GDM1 (cell line): ENCODE results near the gene SIMC1.
"Not testable (repeated sequence)": the region's sequence is repeated elsewhere in the genome, so short reads cannot be mapped to it uniquely, and the experiment has no call there.

Source experiments
- DNase-seq: peaks from one replicate; lab custom pipeline; 2025; lab: John Stamatoyannopoulos, UW

SIMC1 gene

DNA sequence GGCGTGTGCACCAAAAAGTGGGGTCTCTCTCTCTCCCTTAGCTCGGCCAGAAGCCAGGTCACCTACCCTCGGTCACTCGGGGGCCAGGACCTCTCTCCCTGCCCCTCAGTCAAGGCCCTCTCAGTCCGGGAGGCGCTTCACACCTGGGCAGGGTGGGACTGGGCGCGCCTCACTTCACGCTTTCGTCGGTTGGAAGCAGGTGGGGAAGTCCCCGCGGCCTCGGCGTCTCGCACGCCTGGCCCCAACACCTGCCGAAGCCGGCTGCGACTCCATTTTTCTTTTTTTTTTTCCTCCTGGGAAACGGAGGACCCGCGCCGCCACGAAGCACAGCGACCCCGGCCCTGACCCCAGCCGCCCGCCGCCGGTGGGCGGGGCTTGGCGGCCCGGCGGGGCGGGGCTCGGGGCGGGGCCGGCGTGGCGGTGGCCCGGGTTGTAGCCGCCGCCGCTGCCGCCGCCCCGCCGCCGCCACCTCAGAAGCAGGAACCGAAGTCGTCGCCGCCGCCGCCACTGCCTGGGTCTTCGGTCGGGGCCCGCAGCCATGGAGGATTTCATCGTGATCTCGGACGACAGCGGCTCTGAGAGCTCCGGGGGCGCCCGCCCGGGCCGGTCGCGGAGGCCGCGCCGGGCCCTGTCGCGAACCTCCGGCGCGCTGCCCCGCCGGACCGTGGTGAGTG lies at the start of gene SIMC1:
TSS of gene SIMC1 (plus strand) at position 454 of the 674 bp plus-strand sequence. CDS start at position 539, 85 bp downstream.
- DNase-seq: not testable (repeated sequence)

DNA sequence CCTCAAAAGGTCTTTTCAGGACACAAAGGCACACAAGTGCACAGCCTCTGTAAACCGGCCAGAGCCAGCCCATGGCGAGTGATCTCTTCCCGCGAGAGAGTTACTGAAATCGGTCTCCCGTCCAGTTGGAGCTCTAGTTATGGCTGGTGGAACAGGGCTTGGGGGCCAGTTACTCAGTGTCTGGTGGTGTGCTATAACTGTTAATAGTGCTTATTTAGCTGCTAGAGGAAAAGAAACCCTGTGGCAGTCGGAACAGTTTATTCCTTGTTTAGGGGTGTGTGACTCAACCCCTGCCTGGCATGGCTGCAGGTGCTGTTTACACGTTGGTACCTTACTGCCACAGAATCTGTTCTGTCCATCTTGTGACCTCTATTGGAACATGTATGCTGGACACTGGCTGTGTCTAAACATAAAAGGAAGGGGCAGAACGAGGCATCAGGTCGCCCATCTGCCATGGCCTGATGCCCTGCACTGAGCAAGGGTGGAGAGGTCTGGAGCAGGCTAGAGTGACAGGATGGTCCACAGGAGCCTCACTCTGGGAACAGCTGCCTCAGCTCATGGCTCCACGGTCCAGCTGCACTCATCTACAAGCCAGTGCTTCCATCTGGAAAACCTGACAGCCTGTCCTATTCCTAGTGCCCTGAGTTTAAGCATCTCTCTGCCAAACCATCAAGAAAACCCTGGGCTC lies 49.6 kb upstream of the SIMC1 start:
- no peak for DNase-seq

DNA sequence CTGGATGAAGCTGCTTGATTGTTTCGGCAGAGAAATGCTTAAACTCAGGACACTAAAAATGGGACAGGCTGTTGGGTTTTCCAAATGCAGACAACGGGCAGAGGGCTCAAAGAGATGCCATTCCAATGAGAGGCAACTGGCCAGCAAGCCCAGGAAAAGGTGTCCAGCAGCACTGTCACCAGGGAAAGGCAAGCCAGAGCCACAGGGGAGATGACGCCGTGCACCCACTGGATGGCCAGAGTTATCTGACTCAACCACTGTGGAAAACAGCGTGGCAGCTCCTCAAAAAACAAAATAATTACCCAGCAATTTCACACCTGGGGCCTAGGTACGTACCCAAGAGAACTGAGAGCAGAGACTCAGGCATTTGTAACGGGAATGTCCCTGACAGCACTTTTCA lies 48.4 kb upstream of the SIMC1 start:
- no peak for DNase-seq

DNA sequence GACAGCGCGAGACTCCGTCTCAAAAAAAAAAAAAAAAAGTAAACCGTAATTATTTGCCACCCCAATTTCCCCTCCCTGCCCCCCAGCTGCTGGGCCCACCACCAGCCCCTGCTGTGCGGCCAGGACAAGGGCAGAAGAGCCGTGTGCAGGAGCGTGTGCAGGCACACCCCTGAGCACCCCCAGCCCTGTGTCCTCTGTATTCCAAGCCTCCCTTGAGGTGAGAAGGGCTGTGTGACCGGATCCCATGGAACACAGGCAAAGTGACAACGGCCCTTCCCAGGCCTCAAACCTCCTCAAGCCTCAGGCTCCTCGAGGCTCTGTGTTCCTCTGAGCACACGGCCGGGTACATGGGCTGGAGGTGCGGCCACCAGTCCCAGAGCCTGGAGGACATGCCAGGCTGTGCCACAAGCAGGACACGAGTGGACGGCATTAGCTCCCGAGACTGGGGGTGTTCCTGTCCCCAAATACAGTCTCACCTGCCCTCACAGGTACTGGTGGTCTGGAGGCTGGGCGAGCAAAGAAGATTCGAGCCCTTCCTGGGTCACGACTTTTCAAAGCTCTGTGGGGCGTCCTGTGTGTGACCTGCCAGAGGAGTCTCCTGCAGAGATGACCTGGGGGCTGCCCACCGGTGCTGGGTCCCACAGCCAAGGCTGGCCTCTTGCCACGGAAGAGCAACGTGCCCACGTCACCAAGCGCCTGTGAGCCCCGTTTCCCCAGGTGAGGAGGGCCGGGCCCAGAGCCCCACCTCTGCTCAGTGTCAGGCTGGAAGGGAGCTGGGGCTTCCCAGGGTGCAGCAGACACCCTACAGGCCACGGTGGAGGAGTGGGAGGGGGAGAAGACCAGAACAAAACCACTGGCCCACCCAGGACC lies 47.1 kb upstream of the SIMC1 start:
- DNase-seq: no peak

DNA sequence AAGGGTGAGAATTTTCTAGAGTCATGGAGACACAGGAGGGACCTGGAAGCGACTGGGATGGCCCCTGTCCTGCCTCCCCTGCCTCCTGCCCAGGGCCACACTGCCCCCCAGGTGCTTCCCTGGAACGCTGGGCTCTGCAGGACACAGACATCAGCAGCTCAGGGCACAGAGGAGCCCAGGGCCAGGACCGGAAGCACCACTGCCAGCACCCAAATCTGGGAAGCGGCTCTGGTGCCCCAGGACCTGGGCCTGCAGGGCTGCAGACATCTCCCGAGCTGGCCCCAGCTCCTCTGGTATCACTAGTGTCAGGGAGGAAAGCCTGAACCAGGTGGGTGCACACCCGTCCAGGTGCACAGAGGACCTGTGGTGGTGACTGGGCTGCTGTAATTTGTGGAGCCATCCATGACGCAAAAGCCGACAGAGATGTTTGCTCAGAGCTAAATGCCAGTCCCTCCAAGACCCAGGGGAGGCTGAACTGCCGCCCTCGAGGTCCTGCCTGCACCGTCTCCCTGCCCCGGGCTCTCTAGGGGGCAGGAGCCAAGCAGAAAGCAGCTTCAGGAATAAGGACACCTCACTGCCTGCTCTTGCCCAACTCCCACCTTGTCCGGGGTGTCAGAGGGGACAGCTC lies 46.0 kb upstream of the SIMC1 start:
- no peak for DNase-seq

DNA sequence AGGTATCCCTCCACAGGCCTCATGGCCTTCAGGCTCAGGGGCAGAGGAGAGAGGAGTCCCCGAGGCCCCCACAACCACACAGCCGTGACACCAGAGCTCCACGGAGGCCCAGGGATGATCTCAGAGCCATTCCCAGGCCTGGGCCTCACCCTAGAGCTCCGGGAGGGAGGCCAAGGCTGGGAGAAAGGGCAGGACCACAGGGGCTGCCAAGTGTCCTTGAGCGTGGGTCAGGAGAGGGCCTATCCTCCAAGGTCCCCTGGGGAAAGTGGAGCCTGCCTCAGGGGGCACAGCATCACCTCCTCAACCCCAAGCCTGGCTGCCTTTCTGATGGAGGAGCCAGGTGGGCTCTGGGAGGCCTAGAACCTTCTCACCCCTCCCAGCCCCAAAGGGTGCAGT lies 45.5 kb upstream of the SIMC1 start:
- DNase-seq: not testable (repeated sequence)

GRCh38 chr5:176193636-176194035 lies 44.6 kb upstream of the SIMC1 start:
- not testable (repeated sequence) for DNase-seq

DNA sequence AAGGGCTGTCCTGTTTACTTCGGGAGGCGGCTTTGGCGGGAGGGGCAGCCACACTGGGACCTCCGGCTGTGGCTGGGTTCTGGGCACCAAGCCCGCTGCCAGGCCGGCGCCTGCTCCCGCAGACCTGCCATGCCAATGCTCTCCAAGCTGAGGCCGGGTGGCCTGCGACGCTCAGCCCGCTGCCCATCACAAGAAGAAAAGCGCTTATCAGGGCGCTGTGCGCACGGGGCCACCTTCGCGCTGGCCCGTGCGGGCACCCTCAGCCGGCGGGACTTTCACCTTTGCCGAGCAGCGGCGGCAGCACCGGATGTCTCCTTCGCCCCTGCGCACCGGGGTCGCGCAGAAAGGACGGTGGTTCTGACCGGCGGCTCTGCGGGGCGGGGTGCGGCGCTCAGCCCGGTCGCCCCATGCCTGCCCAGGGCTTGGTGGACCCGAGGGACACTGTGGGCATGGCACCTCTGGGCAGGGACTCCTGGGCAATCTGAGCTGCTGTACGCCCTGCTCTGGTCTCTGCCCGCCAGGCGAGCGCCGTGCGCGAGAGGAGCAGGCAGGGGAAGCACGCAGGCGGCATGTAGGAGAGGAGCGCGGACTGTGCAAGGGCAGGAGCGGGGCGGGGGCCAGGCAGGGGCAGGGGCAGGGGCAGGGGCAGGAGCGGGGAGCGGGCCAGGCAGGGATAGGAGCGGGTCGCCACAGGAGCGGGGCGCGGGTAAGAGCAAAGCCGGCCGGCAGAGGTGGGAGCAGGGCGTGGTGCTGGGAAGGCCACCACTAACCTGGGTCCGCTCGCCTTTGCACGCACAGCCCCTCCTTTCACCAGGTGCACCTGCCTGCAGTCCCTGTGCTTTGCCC lies 43.8 kb upstream of the SIMC1 start:
- DNase-seq: not testable (repeated sequence)

GRCh38 chr5:176195084-176195413 lies 43.2 kb upstream of the SIMC1 start:
- DNase-seq: not testable (repeated sequence)

- DNase-seq: not testable (repeated sequence)
Measured at GRCh38 chr5:176195487-176196207, 42.6 kb upstream of the SIMC1 start.

DNA sequence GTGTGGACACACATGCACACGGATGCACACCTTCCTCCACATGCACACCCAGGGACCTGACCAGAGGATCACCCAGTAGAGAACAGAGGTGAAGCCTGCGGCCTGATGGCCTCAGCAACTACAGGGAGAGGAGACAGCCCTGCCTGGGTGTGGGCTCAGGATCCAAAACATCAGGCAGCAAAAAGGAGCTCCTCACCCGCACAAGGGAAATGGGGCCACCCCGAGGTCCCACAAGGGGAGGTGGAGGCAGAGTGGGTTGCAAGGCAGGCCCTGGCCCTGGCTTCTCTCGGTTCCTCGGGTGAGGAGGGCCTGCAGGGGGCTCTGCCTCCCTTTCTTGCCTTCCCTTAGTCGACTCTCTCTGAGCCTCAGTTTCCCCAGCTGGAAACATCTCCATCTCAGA lies 41.4 kb upstream of the SIMC1 start:
- DNase-seq: not testable (repeated sequence)

GRCh38 chr5:176197234-176197858 lies 40.9 kb upstream of the SIMC1 start:
- not testable (repeated sequence) for DNase-seq

- not testable (repeated sequence) for DNase-seq
Measured at GRCh38 chr5:176198299-176198698, 39.9 kb upstream of the SIMC1 start.

- DNase-seq: not testable (repeated sequence)
Measured at GRCh38 chr5:176198991-176199733, 39.1 kb upstream of the SIMC1 start.

DNA sequence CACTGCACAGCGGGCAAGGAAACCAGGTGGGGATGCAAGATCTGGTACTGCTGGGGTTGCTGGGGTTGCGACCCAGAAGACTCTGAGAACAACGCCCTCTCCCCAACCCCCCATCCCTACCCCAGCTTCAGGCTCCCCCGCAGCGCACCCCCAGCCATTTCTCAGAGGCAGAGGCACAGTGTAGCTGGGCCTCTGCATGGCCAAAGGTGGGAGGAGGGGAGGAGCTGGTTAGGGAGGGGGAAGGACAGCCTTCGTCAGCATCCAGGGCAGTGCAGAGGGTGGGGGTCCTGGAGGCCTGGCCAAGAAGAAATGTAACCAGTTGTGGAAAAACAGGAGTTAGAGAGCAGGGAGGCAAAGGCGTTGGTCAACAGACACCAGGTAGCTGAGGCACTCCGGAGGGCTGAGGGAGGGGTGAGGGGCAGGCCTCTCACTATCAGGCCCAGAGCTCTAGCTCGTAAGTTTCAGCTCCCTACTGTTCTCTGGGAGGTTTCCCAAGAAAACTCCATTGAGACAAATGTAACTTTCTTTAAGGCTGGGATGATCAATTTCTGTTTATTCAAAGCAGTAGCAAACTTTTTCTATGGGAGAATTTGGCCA lies 38.3 kb upstream of the SIMC1 start:
- DNase-seq: not testable (repeated sequence)

GRCh38 chr5:176201811-176202210 lies 36.4 kb upstream of the SIMC1 start:
- no peak for DNase-seq

- no peak for DNase-seq
Measured at GRCh38 chr5:176203086-176203485, 35.1 kb upstream of the SIMC1 start.

GRCh38 chr5:176203535-176203934 lies 34.7 kb upstream of the SIMC1 start:
- DNase-seq: not testable (repeated sequence)

GRCh38 chr5:176214466-176215021 lies 23.7 kb upstream of the SIMC1 start:
- DNase-seq: not testable (repeated sequence)
